Body of pancreas (tissue), 4 donors: ENCODE measurements around the gene LRG1. TPM values are rescaled to one million over a fixed set of nuclear protein-coding genes. Genes with fewer than 3 reads are reported as not detected.

Experiments used
- ATAC-seq: fragments of 150-250 bp; one replicate; pipeline ENCODE4 v1.9.1; 2016
- DNase-seq, 4 donors: peaks; one replicate each; pipeline ENCODE4 v3.0.0-alpha.2; 2019
- H3K27ac ChIP-seq, 4 donors: fragments of 200-600 bp; sonication (generic); 1 replicate in 3 of 4; 2 replicates in 1 of 4; pipeline versions ENCODE4 v1.5.1 to v1.6.1; 2016 to 2019; ENCODE audit warnings: mild to moderate bottlenecking in 1 of 4, mixed read lengths in 1 of 4, moderate library complexity in 1 of 4
- H3K27me3 ChIP-seq, 2 donors: fragments of 200-600 bp; sonication (generic); one replicate each; pipeline ENCODE4 v1.6.0; 2016; ENCODE audit warnings: mild to moderate bottlenecking in 1 of 2
- H3K36me3 ChIP-seq, 2 donors: fragments of 200-600 bp; sonication (generic); replicated peaks in 1 of 2; 2 replicates each; pipeline ENCODE4 v1.5.1; 2016; ENCODE audit warnings: low read depth in 2 of 2; ENCODE audit not compliant: insufficient read depth in 1 of 2
- H3K4me1 ChIP-seq: fragments of 200-600 bp; sonication (generic); one replicate; pipeline ENCODE4 v1.6.0; 2016
- H3K4me3 ChIP-seq, 2 donors: fragments of 200-600 bp; sonication (generic); 1 replicate in 1 of 2; 2 replicates in 1 of 2; pipeline ENCODE4 v1.5.1; 2016 to 2019
- H3K9me3 ChIP-seq, 3 donors: fragments of 200-600 bp; sonication (generic); 1 replicate in 2 of 3; 2 replicates in 1 of 3; pipeline ENCODE4 v1.5.1; 2016
- CTCF ChIP-seq, 7 experiments: fragments of 450-650 bp in 4 of 7; fragments of 200-600 bp in 3 of 7; sonication (generic) in 3 of 7; IDR thresholded peaks; one replicate each; pipeline ENCODE4 v1.5.1; 2016 to 2019; ENCODE audit warnings: antibody characterized with exemption in 7 of 7
- POLR2A ChIP-seq, 3 donors: fragments of 450-650 bp; IDR thresholded peaks; one replicate each; pipeline ENCODE4 v1.6.1; 2016; ENCODE audit warnings: antibody characterized with exemption in 3 of 3, mild to moderate bottlenecking in 2 of 3
- WGBS, 2 donors: methylation state at CpG; one replicate each; pipeline ENCODE4 v1.1.5; 2017; 5-methylcytosine and 5-hydroxymethylcytosine counted together
- intact Hi-C: fragments of 100-400 bp; cut with DNase I; formaldehyde crosslinking; loops from one replicate; pipeline ENCODE4 v1.15.1; 2023
- total RNA-seq, 2 donors: library from RNA; depleted of rRNA; stranded (reverse); fragments of >200 nt; gene quantifications; one replicate each; pipeline ENCODE4 v1.1.0, GENCODE V29; 2016

Gene LRG1
- total RNA-seq, 2 donors from 2014 or later = 8.8 to 21.1 TPM

DNA sequence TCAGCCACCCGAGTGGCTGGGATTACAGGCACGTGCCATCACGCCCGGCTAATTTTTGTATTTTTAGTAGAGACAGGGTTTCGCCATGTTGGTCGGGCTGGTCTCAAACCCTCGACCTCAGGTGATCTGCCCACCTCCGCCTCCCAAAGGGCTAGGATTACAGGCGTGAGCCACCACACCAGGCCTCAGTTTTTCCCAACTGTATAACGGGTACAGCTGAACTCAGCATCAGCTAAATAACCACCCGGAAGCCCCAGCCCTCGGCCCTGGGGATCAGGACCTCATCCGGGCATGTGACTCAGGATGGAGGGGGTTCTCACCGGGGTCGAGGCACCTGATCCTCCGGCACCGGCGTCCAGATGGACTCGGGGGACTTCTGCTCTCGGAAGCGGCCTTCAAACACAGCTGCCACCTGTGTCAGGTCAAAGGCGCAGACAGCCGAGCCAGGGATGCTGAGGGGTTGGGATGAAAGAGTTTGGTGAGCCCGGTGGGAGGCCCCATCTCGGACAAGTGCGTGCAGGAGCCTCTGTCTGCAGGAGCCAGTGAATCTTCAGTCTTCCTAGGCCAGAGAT, 10.7 kb upstream of the LRG1 start:
- Histone ChIP-seq H3K4me1 (peaks cover 9% of the 10 kb centered on the region), H3K27ac (no peak overlapping the region), H3K4me3 (no peak overlapping the region), H3K9me3 (no peaks in the 10 kb centered on the region), H3K36me3 (no peaks in the 10 kb centered on the region), H3K27me3 (no peaks in the 10 kb centered on the region)
- intact Hi-C loops = no loop called here
- TF ChIP-seq POLR2A (IDR thresholded peaks at IDR 0.05) (no peak), CTCF (IDR thresholded peaks at IDR 0.05) (no peak)
- DNase-seq = no peak
- 82 to 94% methylated on average over 15 to 20 of the region's 26 CpGs for WGBS, 2 donors
- ATAC-seq = no peak

DNA sequence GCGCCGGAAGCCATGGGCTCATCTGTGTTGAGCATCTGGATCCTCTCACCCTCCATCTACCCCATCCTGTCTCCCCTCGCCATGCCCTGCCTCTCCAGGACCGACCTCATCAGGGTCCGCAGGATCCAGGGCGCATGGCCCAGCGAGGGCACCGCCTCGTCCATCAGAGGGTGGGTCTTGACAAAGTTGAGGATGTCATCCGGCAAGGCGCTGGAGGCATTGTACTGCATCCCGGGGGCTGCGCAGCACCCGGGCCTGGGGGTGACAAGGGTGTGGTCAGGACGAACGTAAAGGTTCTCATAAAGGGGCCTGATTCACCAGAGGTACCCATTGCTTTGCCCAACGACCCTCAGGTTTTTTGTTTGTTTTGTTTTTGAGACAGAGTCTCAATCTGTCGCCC, 10.2 kb upstream of the LRG1 start:
- H3K27me3 ChIP-seq = no peaks in the 10 kb centered on the region
- intact Hi-C loops = no loop called here
- no peaks in the 10 kb centered on the region for H3K9me3 ChIP-seq
- DNase-seq (no peak), ATAC-seq (no peak)
- H3K27ac ChIP-seq = no peak overlapping the region
- no peak overlapping the region for H3K4me3 ChIP-seq
- 89 to 90% methylated on average over 16 to 17 of the region's 18 CpGs for WGBS, 2 donors
- no peaks in the 10 kb centered on the region for H3K36me3 ChIP-seq
- TF ChIP-seq POLR2A (IDR thresholded peaks at IDR 0.05) = no peak
- no peak for TF ChIP-seq CTCF (IDR thresholded peaks at IDR 0.05)
- H3K4me1 ChIP-seq = peaks cover 9% of the 10 kb centered on the region

DNA sequence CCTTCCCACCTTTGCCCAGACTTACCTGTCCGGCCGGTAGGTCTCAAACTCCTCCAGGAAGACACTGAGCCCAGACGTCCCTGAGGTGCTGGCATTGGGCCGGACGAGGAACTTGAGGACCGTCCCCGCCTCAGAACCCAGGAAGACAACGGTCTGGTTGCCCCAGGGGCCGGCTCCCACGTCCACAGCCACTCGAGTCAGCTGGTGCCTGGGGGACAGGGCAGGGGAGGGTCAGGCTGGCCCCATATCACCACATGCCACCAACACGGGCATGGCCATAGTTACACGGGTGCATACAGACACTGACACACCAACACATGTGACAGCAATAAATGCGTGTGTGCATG, 8.4 kb upstream of the LRG1 start:
- Histone ChIP-seq H3K4me1 (peaks cover 9% of the 10 kb centered on the region), H3K27ac (no peak overlapping the region), H3K27me3 (no peaks in the 10 kb centered on the region), H3K36me3 (no peaks in the 10 kb centered on the region), H3K9me3 (no peaks in the 10 kb centered on the region), H3K4me3 (no peak overlapping the region)
- DNase-seq (no peak), ATAC-seq (no peak)
- 64% methylated on average over 11 of the region's 14 CpGs; no CpG with 5 or more reads in 1 of the 2 donors for WGBS, 2 donors
- TF ChIP-seq CTCF (IDR thresholded peaks at IDR 0.05) (no peak), POLR2A (IDR thresholded peaks at IDR 0.05) (no peak)
- intact Hi-C loops = no loop called here

GRCh38 chr19:4547303-4548237, 7.7 kb upstream of the LRG1 start:
- no peaks in the 10 kb centered on the region for H3K27me3 ChIP-seq
- H3K9me3 ChIP-seq = no peaks in the 10 kb centered on the region
- ATAC-seq (peak; percentile 91), DNase-seq (peak; percentile 67 to 91 (median 74))
- H3K4me1 ChIP-seq = peaks cover 9% of the 10 kb centered on the region
- H3K4me3 ChIP-seq = no peak overlapping the region
- TF ChIP-seq CTCF (IDR thresholded peaks at IDR 0.05) = peak in 5 of 7 experiments; percentile 16 to 70 (median 28)
- no peak for TF ChIP-seq POLR2A (IDR thresholded peaks at IDR 0.05)
- whole genome bisulfite sequencing, 2 donors = 34 to 48% methylated on average over 17 to 26 of the region's 32 CpGs
- H3K36me3 ChIP-seq = no peaks in the 10 kb centered on the region
- intact Hi-C loops = no loop called here
- peak overlapping the region in 1 of 4 donors; percentile 12 for H3K27ac ChIP-seq
